ENCODE data around the gene CCDC102B. TPM values are rescaled to one million over a fixed set of nuclear protein-coding genes. Genes with fewer than 3 reads are reported as not detected.
A peak's percentile ranks its signal among the peaks of the same experiment; 100 is the strongest.
"Not testable (repeated sequence)": the region's sequence is repeated elsewhere in the genome, so short reads cannot be mapped to it uniquely, and the experiment has no call there.

The CCDC102B gene
- total RNA-seq, 1 experiment from 2014 or later = 2.4 TPM

DNA sequence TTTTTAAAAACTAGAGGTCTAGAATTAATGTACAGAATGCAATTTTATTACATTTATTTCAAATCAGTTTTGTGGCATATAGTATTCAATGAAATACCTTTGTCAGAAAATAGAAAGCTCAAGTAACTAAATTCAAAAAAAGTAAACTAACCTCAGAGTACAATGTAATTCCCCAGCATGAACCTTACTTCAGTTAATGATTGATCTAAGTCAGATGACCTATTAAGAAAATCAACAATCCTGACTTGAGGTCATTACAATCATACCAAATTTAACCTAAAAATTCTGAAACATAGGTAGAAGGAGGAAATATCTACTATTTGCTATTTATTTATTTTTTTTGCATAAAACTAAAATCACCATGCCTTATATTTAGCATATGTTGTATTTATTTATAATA lies 142.9 kb downstream of the CCDC102B start:
- no peak for ATAC-seq
- CTCF ChIA-PET = no interaction called here
- H3F3A ChIP-seq (ENCODE audit: low read length, unreplicated experiment) = no peaks in the 10 kb centered on the region

GRCh38 chr18:68942230-68942629 lies 144.3 kb downstream of the CCDC102B start:
- no peaks in the 10 kb centered on the region for H3K9me2 ChIP-seq (replicated peaks; ENCODE audit: low read length)
- H3K27me3 ChIP-seq (ENCODE audit: low read length) = no peaks in the 10 kb centered on the region
- CTCF ChIA-PET = no interaction called here
- no peak overlapping the region for H3K4me3 ChIP-seq (ENCODE audit: low read length)
- H3K9me3 ChIP-seq (ENCODE audit: low read length) = no peaks in the 10 kb centered on the region
- H3K4me1 ChIP-seq (ENCODE audit: insufficient read depth, low read length) = peaks cover 13% of the 10 kb centered on the region
- H3K36me3 ChIP-seq (ENCODE audit: low read depth, low read length) = no peaks in the 10 kb centered on the region
- H2AFZ ChIP-seq (ENCODE audit: low read length) = no peak overlapping the region
- TF ChIP-seq CTCF (conservative IDR thresholded peaks at IDR 0.05; ENCODE audit: low read depth, low read length) = no peak
- TF ChIP-seq EZH2phosphoT487 (IDR thresholded peaks at IDR 0.05; ENCODE audit: borderline replicate concordance, low read length) = no peak
- no peak for TF ChIP-seq EZH2 (IDR thresholded peaks at IDR 0.05; ENCODE audit: low read length, unreplicated experiment)
- H4K20me1 ChIP-seq (ENCODE audit: low read length) = no peaks in the 10 kb centered on the region
- intact Hi-C loops (cut with micrococcal nuclease) = no loop called here
- POLR2A ChIA-PET (ENCODE audit: unreplicated experiment) = no interaction called here
- H3F3A ChIP-seq (ENCODE audit: low read length, unreplicated experiment) = no peaks in the 10 kb centered on the region
- no peak overlapping the region for H3K4me2 ChIP-seq (ENCODE audit: low read length)
- no peaks in the 10 kb centered on the region for H3K79me2 ChIP-seq (ENCODE audit: low read length)
- ATAC-seq = no peak
- no TSS peak for BruUV-seq (replicated peaks)
- H3K27ac ChIP-seq (ENCODE audit: low read length) = no peak overlapping the region
- H3K9ac ChIP-seq (ENCODE audit: low read length) = no peak overlapping the region
- no peak for DNase-seq

More for the DNA sequence above, 142.9 kb downstream of the CCDC102B start:
- Histone ChIP-seq H3K4me3 (ENCODE audit: low read length) (no peak overlapping the region), H3K9ac (ENCODE audit: low read length) (no peak overlapping the region), H3K9me3 (ENCODE audit: low read length) (no peaks in the 10 kb centered on the region), H3K4me2 (ENCODE audit: low read length) (peak overlapping the region; percentile 12; the same call in 1 of the 2 replicates), H3K4me1 (ENCODE audit: insufficient read depth, low read length) (peaks cover 13% of the 10 kb centered on the region), H3K36me3 (ENCODE audit: low read depth, low read length) (no peaks in the 10 kb centered on the region), H3K9me2 (replicated peaks; ENCODE audit: low read length) (no peaks in the 10 kb centered on the region), H3K27me3 (ENCODE audit: low read length) (no peaks in the 10 kb centered on the region), H3K27ac (ENCODE audit: low read length) (no peak overlapping the region), H2AFZ (ENCODE audit: low read length) (no peak overlapping the region), H3K79me2 (ENCODE audit: low read length) (no peaks in the 10 kb centered on the region), H4K20me1 (ENCODE audit: low read length) (no peaks in the 10 kb centered on the region)
- intact Hi-C loops (cut with micrococcal nuclease) = no loop called here
- no peak for TF ChIP-seq EZH2 (IDR thresholded peaks at IDR 0.05; ENCODE audit: low read length, unreplicated experiment)
- DNase-seq = no peak
- POLR2A ChIA-PET (ENCODE audit: unreplicated experiment) = no interaction called here
- BruUV-seq (replicated peaks) = no TSS peak

DNA sequence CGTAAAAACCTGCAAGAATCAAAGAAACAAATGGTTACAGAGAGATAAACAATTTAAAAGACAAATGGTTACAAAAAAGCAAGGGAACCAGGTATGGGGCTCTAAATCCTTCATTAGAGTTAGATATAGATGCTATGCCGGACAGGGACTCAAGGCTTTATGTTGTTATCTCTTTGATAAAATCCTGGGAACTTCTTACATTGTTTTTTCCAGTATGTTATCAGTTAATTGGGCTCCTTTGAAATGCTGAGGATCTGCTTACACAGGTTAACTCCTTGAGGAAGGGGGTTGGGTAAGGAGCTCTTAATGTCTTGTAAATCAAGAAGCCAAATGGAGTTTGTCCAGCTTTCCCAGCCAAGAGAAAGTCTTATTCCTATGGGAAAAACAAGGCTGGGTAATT lies 146.0 kb downstream of the CCDC102B start:
- H3K4me2 ChIP-seq (ENCODE audit: low read length); H3K9me2 ChIP-seq (replicated peaks; ENCODE audit: low read length); H3K9me3 ChIP-seq (ENCODE audit: low read length); DNase-seq; H3K9ac ChIP-seq (ENCODE audit: low read length); H3K27me3 ChIP-seq (ENCODE audit: low read length); ATAC-seq; H3K4me3 ChIP-seq (ENCODE audit: low read length); CTCF ChIA-PET; H3K36me3 ChIP-seq (ENCODE audit: low read depth, low read length); H3F3A ChIP-seq (ENCODE audit: low read length, unreplicated experiment); BruUV-seq (replicated peaks); H3K79me2 ChIP-seq (ENCODE audit: low read length); POLR2A ChIA-PET (ENCODE audit: unreplicated experiment); H3K27ac ChIP-seq (ENCODE audit: low read length); H2AFZ ChIP-seq (ENCODE audit: low read length); H4K20me1 ChIP-seq (ENCODE audit: low read length); intact Hi-C loops (cut with micrococcal nuclease): not testable (repeated sequence)
- peaks cover 13% of the 10 kb centered on the region for H3K4me1 ChIP-seq (ENCODE audit: insufficient read depth, low read length)

- H3F3A ChIP-seq (ENCODE audit: low read length, unreplicated experiment) = no peaks in the 10 kb centered on the region
- no peaks in the 10 kb centered on the region for H4K20me1 ChIP-seq (ENCODE audit: low read length)
- H3K4me2 ChIP-seq (ENCODE audit: low read length) = no peak overlapping the region
- DNase-seq (no peak), ATAC-seq (no peak)
- POLR2A ChIA-PET (ENCODE audit: unreplicated experiment) = no interaction called here
- TF ChIP-seq EZH2 (IDR thresholded peaks at IDR 0.05; ENCODE audit: low read length, unreplicated experiment) = no peak
- H3K27me3 ChIP-seq (ENCODE audit: low read length) = no peaks in the 10 kb centered on the region
- H3K9me3 ChIP-seq (ENCODE audit: low read length) = no peaks in the 10 kb centered on the region
- no peak overlapping the region for H3K27ac ChIP-seq (ENCODE audit: low read length)
- CTCF ChIA-PET = no interaction called here
- H3K9me2 ChIP-seq (replicated peaks; ENCODE audit: low read length) = no peaks in the 10 kb centered on the region
- no peak overlapping the region for H2AFZ ChIP-seq (ENCODE audit: low read length)
- no peaks in the 10 kb centered on the region for H3K79me2 ChIP-seq (ENCODE audit: low read length)
- peaks cover 13% of the 10 kb centered on the region for H3K4me1 ChIP-seq (ENCODE audit: insufficient read depth, low read length)
- intact Hi-C loops (cut with micrococcal nuclease) = no loop called here
- no peaks in the 10 kb centered on the region for H3K36me3 ChIP-seq (ENCODE audit: low read depth, low read length)
- no TSS peak for BruUV-seq (replicated peaks)
- no peak overlapping the region for H3K4me3 ChIP-seq (ENCODE audit: low read length)
- no peak overlapping the region for H3K9ac ChIP-seq (ENCODE audit: low read length)
Observed at GRCh38 chr18:68944330-68944729, 146.4 kb downstream of the CCDC102B start.
